HG02642 (cell line): ENCODE measurements around the gene TJAP1.
"Not testable (repeated sequence)": the region's sequence is repeated elsewhere in the genome, so short reads cannot be mapped to it uniquely, and the experiment has no call there.

ENCODE experiments used
- ATAC-seq: cut with Tn5 transposase; IDR thresholded peaks from one replicate; pipeline ENCODE4 v1.9.1; 2021; ENCODE audit warnings: mild to moderate bottlenecking; ENCODE audit not compliant: unreplicated experiment, poor library complexity

TJAP1 gene

DNA sequence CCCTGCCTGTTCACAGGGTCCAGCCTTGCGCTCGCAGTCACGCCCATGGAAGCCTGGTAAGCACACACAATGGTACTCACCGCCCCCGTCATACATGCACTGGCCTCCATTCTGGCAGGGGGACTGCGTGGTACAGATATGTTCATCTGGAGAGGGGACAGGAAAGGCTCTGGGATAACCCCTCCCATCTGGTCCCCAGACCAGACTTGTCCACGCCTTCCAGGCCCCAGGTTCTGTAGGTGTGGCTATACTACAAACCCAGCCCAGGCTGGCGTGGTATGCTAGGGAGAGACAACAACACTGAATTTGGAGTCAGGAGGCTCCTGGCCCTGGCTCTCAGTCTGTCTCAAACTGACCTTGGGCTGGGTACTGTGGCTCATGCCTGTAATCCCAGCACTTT lies 25.4 kb upstream of the TJAP1 start:
- ATAC-seq = no peak

DNA sequence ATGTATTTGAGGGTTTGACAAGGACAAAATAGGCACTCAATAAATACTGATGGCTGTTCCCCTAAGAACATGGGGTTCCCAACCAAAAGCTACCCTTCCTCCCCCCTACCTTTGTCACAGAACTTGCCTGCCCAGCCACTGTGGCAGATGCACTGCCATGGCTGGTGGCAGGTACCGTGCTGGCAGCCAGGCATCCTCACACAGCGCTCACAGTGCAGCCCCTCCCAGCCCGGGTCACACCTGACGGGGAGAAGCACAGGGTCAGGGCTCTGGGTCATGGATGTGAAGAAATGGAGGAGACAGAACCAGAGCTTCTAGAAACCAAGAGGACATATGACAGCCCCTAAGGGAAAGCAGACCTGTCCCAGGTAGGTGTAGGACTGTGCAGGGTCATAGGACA lies 24.5 kb upstream of the TJAP1 start:
- ATAC-seq = no peak

DNA sequence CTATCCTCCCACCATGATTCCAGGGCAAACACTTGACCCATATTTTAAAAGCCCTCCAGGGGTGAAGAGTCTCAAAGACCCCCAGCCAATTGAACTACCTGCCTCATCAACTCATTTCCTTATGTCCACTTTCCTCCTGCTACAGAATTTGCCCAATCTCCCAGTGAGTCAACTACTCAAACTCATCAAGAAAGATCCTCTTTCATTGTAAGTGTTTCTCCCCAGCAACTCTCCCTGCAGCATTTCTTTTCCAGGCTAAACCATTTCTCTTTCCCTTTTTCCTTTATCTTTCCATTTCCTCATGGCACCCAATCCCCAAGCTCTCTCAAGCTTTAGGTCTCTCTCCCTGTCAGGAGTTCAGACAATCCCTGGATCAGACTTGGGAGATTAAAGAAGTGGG lies 23.5 kb upstream of the TJAP1 start:
- no peak for ATAC-seq

DNA sequence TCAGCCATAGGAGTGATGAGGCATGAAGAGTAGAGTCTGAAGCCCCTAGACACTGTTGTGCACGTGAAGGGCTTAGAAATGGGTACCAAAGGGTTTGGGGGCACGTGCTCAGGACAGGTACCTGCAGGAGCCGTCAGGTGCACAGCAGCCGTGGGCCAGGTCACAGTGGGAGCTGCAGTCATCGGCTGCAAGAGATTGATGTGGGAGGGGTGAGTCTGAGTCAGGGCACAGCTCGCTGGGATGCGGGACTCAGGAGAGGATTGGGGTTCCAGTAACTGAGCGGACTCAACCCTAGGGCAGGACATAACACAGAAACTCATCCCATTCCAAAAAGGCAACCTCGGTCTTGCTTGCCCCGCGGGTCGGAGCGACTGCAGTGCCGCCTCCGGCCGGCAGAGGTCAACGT lies 23.1 kb upstream of the TJAP1 start:
- peak; percentile 60 for ATAC-seq

DNA sequence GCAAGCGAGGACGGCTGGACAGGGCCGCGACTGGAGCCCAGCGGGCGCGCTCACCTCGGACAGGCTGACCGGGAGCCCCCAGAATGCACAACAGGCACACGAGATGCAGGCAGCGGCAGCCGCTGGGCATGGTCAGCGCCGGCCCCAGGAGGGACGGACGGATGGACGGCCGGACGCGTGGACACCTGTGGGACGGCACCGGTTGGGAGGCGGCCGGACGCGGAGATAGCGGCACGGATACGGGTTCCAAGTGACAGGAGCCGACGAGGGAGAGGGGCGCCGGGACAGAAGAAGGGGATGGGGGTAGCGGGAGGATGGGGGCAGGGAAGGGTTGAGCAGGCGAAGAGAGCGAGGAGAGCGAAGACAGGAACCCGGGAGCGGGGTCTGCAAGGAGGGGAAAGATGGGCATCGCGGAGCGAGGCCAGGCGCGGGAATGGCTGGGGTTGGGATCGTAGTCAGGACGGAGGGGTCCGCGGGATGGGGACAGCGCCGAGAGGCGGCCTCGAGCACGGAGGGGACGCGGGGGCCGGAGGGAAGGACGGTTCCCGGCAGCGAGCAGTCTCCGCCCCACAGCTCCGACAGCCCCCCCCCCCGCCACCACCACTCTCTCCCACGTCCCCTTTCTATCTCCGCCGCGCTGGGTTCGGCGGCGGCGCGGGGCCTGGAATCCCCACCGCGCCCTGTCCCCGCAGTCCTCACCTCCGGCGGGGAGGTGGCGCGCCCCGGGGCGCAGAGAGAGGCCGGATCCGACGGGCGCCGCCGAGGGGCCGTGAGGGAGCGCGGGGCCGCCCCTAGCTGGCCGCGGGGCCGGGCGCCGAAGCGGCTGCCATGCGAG lies 22.5 kb upstream of the TJAP1 start:
- ATAC-seq = peak; percentile 32

DNA sequence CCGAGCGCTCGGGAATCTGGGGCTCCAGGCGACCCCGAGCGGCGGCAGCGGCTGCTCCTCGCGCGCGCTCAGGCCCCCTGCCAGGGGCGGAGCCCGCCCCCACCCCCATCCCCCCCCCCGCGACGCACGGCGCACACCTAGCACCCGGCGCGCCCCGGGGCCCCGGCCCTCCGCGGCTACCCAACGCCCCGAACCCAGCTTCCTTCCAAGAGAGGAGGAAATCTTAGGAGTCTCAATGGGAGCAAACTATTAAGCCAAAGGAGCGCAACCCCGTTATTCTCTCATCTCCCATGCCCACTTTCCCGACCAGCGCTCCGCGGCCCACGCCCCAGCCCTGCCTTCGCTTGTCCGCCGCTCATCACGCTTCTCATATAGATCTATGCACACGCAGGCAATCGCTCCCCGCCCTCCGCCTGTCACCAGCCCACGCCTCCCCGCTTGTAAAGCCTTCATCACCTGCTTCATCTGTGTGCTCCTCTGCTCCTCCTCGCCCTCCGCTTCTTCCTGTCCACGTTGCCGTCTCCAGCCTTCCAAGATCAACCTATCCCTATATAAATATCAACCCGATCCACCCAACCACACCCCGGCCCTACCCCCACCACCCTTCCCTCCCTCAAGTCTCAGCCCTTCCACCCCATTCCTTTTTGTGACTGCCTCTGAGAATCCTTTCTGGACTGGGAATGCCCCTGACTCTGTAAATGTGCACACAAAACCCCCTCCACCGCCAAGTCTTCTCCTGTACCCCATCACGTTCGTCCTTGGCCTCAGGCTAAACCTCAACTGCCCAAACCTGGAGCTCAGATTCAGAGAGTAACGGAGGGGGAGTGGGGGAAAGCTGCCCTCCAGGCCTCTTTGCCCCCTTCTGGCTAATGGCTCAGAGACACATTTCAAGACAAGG lies 21.6 kb upstream of the TJAP1 start, which contains the start of gene DLK2:
Gene DLK2, minus strand, starts transcription at position 18 of the 898 bp plus-strand sequence. CDS start 723 bp downstream, outside the sequence.
- peak; percentile 41 for ATAC-seq

DNA sequence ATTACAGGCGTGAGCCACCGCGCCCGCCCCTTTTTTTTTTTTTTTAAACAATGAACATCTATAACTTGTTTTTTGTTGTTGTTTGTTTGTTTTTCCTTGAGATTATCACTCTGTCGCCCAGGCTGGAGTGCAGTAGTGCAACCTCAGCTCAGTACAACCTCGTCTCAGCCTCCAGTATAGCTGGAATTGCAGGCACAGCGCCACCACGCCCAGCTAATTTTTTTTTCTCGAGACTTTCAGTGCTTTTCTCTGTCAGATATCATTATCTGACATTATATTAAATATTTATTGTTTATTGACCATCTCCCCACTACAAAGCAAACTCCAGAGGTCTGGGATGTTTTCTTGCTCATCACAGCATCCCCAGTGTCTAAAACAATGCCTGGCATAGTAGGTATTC lies 19.7 kb upstream of the TJAP1 start:
- ATAC-seq = no peak

DNA sequence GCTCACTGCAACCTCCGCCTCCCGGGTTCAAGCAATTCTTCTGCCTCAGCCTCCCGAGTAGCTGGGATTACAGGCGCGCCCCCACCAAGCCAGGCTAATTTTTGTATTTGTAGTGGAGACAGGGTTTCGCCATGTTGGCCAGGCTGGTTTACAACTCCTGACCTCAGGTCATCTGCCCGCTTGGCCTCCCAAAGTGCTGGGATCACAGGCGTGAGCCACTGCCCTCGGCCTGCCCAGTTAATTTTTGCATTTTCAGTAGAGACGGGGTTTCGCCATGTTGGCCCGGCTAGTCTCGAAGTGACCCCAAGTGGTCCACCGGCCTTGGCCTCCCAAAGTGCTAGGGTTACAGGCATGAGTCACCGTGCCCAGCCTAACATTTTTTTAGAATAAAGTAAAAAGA lies 19.2 kb upstream of the TJAP1 start:
- not testable (repeated sequence) for ATAC-seq

DNA sequence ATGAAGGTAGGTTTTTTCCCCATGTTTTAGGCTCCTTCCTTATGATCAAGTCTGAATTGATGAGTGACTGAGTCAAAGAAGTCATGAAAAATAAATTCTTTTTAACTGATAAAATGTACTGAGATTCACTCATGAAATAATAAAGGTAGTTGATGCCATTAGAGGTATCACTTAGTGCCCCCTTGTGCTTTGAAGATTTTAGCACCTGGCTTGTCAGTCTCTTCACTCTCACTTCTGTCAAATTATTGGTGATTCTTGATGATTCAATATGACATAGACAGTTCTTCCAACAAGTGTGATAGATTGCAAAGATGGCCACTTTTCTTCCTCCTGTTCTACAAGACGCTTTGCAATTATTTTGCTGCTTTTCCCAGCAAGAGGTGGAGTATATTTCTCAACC lies 17.8 kb upstream of the TJAP1 start:
- no peak for ATAC-seq

DNA sequence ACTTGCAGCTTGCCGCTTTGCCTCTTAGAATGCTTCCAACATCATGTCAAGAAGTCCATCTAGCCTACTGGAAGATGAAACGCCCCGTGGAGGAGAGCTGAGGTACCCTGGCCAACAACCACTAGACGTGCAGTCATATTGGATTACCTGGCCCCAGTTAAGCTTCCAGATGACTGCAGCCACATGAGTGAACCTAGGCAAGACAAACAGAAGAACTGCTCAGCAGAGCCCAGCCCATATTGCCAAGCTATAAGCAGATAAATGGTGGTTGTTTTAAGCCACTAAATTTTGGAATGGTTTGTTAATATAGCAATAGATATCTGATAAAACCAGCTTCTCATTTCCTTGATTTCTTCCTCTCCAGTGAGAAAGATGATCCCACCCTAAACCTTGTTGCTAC lies 17.3 kb upstream of the TJAP1 start:
- ATAC-seq = no peak

DNA sequence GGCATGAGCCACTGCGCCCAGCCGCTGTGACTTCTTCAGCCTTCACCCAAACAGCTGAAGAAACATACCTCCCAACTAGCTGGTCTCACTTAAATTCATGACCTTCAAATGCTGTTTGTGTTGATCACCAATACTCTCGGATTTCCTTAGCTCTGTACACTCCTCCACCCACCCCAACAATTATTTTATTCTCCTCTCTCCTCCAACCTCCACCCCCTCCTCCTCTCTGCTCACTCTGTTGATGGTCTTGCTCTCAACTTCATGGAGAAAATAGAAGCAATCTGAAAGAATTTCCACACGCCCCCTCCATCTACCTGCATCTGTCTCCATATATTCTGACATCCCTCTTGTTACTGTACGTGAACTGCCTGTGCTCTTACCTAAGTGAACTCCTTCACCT lies 15.4 kb upstream of the TJAP1 start:
- no peak for ATAC-seq

DNA sequence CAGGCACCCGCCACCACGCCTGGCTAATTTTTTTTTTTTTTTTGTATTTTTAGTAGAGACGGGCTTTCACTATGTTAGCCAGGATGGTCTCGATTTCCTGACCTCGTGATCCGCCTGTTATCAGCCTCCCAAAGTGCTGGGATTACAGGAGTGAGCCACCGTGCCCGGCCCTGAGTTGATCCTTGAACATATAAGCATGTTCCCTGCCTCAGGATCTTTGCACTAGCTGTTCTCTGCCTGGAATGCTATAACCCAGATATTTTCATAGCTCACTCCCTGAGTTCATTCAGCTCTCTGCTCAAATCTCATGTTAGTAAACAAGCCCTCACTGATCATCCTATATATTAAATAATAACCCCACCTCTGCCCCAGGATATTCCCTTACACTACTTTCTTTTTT lies 13.0 kb upstream of the TJAP1 start:
- no peak for ATAC-seq

DNA sequence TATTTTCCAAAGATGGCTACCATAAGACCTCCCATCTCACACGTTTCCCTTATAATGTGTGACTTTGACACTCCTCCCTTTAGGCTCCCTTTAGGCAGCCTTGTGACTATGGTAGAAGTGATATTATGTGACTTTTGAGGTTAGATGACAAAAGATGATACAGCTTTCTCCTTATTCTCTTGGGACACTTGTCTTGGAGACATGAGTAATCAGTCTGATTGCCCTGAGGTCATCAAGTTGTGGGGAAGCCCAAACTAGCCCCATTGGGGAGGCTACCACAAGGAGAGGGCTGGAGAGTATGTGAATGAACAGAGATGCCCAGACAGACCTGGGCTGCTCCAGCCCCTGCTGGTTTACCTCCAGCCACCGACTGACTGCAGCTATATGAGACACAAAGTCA lies 11.4 kb upstream of the TJAP1 start:
- ATAC-seq = no peak

DNA sequence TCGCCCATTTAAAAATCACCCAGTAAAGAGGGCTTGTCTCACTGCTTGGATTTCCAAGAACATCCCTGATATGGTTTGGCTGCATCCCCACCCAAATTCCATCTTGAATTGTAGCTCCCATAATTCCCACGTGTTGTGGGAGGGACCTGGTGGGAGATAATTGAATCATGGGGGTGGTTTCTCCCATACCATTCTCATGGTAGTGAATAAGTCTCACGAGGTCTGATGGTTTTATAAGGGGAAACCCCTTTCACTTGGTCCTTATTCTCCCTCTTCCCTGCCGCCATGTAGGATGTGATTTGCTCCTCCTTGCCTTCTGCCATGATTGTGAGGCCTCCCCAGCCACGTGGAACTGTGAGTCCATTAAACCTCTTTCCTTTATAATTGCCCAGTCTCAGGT lies 10.1 kb upstream of the TJAP1 start:
- ATAC-seq = not testable (repeated sequence)

DNA sequence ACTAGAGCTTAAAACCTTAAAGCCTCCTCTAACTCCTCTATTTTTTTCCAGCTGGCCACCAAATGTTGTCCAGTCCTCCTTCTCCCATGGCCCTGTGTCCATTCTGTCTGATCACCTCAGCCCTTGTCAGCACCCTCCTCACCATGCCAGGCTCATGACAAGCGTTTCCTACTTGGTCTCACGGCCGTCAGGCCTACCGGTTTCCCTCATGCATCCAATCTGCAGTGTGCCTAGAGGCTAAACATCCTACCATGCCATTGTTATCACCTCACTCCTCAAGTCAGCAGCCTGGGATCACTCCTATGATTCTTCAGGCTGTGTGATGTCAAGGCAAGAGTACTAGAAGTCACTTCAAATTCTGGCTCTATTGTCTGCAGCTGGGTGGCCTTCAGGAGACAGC lies 9.6 kb upstream of the TJAP1 start:
- ATAC-seq = no peak

DNA sequence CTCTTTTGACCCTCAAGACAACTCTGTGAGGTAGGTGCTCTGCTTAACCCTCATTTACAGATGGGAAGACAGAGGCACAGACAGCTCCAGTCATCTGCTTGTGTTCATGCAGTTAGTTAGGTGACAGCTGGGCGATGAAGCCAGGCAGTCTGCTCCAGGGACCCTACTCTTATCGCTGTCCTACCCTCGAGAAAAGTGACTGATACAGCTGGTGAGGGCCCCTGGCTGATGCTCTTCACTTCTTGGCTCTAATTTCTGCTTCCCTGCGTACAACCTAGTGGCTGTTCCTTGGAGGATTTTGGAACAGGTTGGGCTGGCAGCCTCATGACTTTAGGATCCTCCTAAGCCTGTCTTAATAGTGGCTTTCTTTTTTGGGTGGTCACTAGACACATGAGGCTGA lies 9.1 kb upstream of the TJAP1 start:
- no peak for ATAC-seq

DNA sequence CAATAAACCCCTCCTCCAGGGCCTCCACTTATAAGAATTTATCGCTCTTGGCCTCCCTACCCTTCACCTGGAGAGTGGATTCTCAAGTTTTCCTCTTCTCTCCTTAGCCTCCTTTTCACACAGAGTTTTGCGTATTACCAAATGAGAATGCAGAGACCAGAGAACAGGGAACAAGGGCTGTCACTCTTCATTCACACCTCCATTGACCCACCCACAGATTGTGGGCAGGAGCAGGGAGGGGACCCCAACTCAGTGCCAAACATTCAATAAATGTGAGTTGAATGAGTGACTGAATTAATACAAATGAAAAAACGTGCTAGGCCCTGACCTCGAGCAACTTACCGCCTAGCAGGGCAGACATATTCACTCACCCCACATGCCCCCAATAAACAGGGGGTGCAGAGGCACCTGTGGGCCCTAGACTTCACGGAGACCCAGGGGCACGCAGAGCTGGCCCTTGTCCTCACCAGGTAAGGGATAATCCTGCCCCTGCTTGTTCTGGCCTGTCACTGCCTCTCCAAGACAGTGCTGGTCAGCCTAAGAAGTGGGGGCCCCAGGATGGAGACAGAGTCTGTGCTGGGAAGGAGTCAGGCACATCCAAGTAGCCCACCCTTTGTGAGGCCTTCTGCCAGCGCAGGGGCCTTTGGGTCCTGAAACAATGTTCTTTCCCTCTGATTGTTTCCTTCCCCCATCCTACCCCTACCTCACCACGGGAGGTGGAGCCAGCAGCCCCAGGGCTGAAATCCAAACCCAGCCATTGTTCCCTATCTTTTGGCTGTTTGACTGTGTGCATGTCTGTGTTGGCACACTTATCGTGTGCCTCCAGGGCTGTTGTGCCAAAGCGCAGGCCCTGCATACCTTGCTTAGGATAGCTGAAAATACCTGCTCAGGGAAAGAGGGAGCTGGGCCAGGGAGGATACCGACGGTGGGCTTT lies 8.4 kb upstream of the TJAP1 start:
- no peak for ATAC-seq

DNA sequence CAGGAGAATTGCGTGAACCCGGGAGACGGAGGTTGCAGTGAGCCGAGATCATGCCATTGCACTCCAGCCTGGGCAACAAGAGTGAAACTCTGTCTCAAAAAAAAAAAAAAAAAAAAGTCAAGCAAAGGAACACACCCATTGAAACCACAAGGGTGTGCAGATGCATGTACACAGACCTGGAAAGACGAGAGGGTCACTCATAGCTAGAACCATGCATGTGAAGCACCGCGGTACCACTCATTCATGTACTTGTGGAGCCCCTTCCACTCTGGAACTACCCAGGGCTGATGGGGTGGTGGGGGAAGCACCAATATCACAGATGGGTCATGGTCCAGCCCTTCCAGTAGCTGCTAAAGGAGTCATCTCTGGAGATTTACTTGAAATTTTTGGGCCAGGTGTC lies 7.4 kb upstream of the TJAP1 start:
- no peak for ATAC-seq

DNA sequence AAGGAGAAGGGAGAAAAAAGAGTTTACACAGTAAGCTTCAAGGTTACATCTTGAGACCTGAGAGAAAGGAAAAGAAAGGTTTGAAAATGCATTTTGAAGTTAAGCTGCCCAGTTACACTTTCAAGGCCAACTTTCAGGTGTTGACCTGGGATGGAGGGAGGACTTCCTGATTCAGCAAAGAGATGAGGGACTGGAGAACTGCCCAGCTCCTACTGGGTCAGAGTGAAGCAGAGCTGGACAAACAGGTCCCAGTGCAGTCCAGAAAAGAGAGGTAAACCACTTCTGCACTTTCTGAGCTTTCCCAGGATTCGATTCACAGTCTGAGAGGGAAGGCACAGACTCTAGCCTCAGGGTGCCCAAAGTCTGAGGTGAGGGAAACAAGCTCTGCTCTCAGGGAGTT lies 6.0 kb upstream of the TJAP1 start:
- no peak for ATAC-seq

DNA sequence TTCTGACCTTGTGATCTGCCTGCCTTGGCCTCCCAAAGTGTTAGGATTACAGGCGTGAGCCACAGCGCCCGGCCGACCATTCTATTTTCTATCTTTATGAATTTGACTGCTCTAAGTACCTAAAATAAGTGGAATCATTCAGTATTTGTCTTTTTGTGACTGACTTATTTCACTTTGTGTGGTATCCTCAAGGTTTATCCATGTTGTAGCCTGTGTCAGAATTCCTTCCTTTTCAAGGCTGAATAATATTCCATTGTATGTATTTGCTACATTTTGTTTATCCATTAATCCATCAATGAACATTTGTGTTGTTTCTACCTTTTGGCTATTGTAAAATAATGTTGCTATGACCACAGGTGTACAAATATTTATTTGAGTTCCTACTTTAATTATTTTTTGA lies 4.9 kb upstream of the TJAP1 start:
- no peak for ATAC-seq
